Measurements from ENCODE around the gene GP2. TPM values are rescaled to one million over a fixed set of nuclear protein-coding genes. Genes with fewer than 3 reads are reported as not detected.

The GP2 gene
- total RNA-seq, 2 experiments from 2014 or later, result not detected

DNA sequence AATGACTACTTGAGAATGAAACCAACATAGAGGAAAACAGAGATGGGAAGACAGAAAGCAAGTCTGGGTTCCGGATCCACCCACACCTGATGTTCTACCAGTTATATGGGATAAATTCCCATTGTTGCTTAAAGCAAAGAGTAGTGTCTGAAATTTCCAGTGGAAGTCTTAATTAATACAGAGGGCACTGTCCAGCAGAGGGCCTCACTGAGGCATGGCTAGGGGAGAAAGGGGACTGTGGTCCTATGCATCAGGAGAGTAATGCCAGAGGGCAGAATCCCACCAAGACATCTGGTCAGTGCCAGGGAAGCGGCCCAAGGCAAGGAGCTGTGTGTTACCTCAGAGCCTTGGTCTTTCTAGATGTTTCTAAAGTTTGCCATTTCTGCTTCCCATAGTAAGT, 32.7 kb upstream of the GP2 start:
- H3K27me3 Mint-ChIP-seq, result peaks cover 2% of the 10 kb centered on the region
- POLR2A ChIA-PET, result no interaction called here
- TF ChIP-seq, protein P1, sequence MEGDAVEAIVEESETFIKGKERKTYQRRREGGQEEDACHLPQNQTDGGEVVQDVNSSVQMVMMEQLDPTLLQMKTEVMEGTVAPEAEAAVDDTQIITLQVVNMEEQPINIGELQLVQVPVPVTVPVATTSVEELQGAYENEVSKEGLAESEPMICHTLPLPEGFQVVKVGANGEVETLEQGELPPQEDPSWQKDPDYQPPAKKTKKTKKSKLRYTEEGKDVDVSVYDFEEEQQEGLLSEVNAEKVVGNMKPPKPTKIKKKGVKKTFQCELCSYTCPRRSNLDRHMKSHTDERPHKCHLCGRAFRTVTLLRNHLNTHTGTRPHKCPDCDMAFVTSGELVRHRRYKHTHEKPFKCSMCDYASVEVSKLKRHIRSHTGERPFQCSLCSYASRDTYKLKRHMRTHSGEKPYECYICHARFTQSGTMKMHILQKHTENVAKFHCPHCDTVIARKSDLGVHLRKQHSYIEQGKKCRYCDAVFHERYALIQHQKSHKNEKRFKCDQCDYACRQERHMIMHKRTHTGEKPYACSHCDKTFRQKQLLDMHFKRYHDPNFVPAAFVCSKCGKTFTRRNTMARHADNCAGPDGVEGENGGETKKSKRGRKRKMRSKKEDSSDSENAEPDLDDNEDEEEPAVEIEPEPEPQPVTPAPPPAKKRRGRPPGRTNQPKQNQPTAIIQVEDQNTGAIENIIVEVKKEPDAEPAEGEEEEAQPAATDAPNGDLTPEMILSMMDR (IDR thresholded peaks at IDR 0.05), result no peak
- H3K9me3 Mint-ChIP-seq, result no peaks in the 10 kb centered on the region
- CTCF ChIA-PET, result interaction anchor here (2.0 kb wide), 1 partner anchor 23 kb away, joined by 5 read pairs; no protein-coding TSS in a partner anchor
- no peaks in the 10 kb centered on the region for H3K4me1 Mint-ChIP-seq (ENCODE audit: low read depth)
- no peak for DNase-seq
- no peak overlapping the region for H3K27ac Mint-ChIP-seq
- intact Hi-C loops (cut with micrococcal nuclease), result no loop called here
- no peak for ATAC-seq
- H3K4me3 Mint-ChIP-seq, result no peak overlapping the region
- H3K36me3 Mint-ChIP-seq (ENCODE audit: low read depth), result no peaks in the 10 kb centered on the region

DNA sequence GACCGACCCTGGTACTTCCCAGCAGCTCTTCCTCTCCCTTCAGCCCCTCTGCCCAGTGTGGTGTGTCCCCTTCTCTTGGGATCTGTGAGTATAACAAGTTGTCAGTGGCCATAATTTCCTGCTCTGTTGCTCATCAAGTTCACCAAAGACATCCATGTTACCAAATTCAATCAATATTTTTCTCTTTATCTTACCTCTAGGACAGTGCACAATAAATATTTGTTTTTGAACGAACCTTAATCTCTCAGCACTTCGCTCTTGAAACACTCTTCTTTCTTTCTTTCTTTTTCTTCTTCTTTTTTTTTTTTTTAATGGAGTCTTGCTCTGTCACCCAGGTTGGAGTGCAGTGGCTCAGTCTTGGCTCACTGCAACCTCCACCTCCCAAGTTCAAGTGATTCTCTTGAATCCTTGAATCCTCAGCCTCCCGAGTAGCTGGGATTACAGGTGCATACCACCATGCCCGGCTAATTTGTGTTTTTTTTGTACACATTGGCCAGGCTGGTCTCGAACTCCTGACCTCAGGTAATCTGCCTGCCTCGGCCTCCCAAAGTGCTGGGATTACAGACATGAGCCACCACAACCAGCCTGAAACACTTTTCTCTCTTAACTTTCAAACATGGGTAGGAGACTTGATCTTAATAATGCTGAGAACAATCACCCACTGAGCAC, 27.9 kb upstream of the GP2 start:
- intact Hi-C loops (cut with micrococcal nuclease), result no loop called here
- H3K27me3 Mint-ChIP-seq, result peaks cover 2% of the 10 kb centered on the region
- H3K4me1 Mint-ChIP-seq (ENCODE audit: low read depth), result no peaks in the 10 kb centered on the region
- POLR2A ChIA-PET, result no interaction called here
- no peaks in the 10 kb centered on the region for H3K9me3 Mint-ChIP-seq
- H3K36me3 Mint-ChIP-seq (ENCODE audit: low read depth), result no peaks in the 10 kb centered on the region
- H3K27ac Mint-ChIP-seq, result no peak overlapping the region
- no peak overlapping the region for H3K4me3 Mint-ChIP-seq
- ATAC-seq, result no peak
- no peak for DNase-seq
- TF ChIP-seq, protein P1 (IDR thresholded peaks at IDR 0.05), result no peak
- CTCF ChIA-PET, result no interaction called here

DNA sequence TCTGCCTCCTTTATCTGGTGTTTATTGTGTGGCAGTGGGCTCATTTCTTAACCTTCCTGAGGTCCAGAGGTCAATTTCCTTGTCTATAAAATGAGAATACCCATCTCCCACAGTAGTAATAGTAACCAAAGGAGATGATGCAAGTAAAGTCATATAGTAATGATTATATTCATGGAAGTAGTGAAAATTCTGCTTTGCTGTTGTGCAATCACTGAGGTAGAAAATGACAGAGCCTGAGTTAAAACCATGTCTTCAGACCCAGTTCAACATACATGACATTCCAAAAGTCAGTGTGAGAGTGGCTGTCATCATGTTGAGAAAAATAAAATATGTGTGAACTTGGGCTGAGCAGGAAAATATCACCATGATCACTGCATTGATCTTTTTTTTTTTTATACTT, 26.1 kb upstream of the GP2 start:
- TF ChIP-seq, protein P1 (IDR thresholded peaks at IDR 0.05), result no peak
- H3K27me3 Mint-ChIP-seq, result peaks cover 2% of the 10 kb centered on the region
- no peaks in the 10 kb centered on the region for H3K36me3 Mint-ChIP-seq (ENCODE audit: low read depth)
- ChIA-PET CTCF (no interaction called here), POLR2A (no interaction called here)
- ATAC-seq, result no peak
- DNase-seq, result no peak
- no peak overlapping the region for H3K4me3 Mint-ChIP-seq
- no peaks in the 10 kb centered on the region for H3K9me3 Mint-ChIP-seq
- no peaks in the 10 kb centered on the region for H3K4me1 Mint-ChIP-seq (ENCODE audit: low read depth)
- intact Hi-C loops (cut with micrococcal nuclease), result no loop called here
- no peak overlapping the region for H3K27ac Mint-ChIP-seq

DNA sequence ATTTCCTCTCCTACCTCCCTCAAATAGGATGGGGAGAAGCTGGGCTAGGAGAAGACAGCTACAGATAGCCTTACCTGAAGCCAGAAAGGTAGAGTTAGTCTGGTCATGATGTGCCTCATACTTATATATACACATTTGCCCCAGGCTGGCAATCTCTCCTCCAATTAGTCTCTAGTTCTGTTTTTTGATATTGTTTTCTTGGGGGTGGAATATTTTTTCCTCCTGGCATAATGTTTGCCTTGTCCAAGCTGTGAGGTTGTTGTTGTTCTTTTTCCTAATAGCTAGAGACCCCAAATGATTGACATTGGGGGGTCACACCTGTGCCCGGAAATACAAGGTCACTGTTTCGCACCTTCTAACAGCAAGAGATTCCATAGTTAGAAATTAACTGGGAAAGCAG, 25.3 kb upstream of the GP2 start, which contains the start of gene UMOD:
UMOD (minus strand) TSS at position 101 of the 400 bp plus-strand sequence. CDS start 1,978 bp downstream, outside the sequence.
- Mint-ChIP-seq H3K9me3 (no peaks in the 10 kb centered on the region), H3K4me3 (no peak within 1 kb of the TSS), H3K36me3 (ENCODE audit: low read depth) (no peaks in the 10 kb centered on the region), H3K27me3 (peaks cover 4% of the 10 kb centered on the region), H3K4me1 (ENCODE audit: low read depth) (no peaks in the 10 kb centered on the region), H3K27ac (no peak within 1 kb of the TSS)
- TF ChIP-seq, protein P1 (IDR thresholded peaks at IDR 0.05), result no peak
- CTCF ChIA-PET, result no interaction called here
- ATAC-seq, result no peak
- POLR2A ChIA-PET, result no interaction called here
- intact Hi-C loops (cut with micrococcal nuclease), result no loop called here
- no peak for DNase-seq

DNA sequence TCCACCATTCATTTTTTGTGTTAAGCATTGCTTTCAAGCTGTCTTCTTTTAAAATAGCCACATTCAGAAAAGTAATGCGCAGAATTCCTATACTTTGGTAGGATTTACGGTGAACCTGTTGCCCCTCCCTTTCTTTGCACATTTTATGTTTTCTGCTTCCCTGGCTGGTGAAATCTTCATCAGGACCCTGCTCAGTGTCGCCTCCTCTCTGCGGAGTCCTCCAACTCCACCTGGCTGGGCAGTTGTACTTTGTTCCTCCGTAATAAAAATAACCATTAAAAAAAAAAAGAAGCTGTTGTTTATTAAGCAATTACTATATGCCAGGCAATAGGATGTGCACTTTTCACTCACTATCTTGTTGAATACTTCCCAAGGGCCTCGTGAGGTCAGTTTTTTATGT, 22.3 kb upstream of the GP2 start:
- Mint-ChIP-seq H3K4me1 (ENCODE audit: low read depth) (no peaks in the 10 kb centered on the region), H3K36me3 (ENCODE audit: low read depth) (no peaks in the 10 kb centered on the region), H3K9me3 (no peaks in the 10 kb centered on the region), H3K27me3 (peaks cover 2% of the 10 kb centered on the region), H3K4me3 (no peak overlapping the region), H3K27ac (no peak overlapping the region)
- intact Hi-C loops (cut with micrococcal nuclease), result no loop called here
- POLR2A ChIA-PET, result no interaction called here
- TF ChIP-seq, protein P1 (IDR thresholded peaks at IDR 0.05), result no peak
- no peak for DNase-seq
- CTCF ChIA-PET, result interaction anchor here (0.6 kb wide), 1 partner anchor 36 kb away, joined by 3 read pairs; no protein-coding TSS in a partner anchor
- no peak for ATAC-seq
